ENCODE measurements around the gene NEO1.

- TF ChIP-seq, protein P1, sequence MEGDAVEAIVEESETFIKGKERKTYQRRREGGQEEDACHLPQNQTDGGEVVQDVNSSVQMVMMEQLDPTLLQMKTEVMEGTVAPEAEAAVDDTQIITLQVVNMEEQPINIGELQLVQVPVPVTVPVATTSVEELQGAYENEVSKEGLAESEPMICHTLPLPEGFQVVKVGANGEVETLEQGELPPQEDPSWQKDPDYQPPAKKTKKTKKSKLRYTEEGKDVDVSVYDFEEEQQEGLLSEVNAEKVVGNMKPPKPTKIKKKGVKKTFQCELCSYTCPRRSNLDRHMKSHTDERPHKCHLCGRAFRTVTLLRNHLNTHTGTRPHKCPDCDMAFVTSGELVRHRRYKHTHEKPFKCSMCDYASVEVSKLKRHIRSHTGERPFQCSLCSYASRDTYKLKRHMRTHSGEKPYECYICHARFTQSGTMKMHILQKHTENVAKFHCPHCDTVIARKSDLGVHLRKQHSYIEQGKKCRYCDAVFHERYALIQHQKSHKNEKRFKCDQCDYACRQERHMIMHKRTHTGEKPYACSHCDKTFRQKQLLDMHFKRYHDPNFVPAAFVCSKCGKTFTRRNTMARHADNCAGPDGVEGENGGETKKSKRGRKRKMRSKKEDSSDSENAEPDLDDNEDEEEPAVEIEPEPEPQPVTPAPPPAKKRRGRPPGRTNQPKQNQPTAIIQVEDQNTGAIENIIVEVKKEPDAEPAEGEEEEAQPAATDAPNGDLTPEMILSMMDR (IDR thresholded peaks at IDR 0.05; ENCODE audit: borderline replicate concordance, extremely low read depth, low read length, poor library complexity, severe bottlenecking): no peak
- no peak for TF ChIP-seq EZH2 (IDR thresholded peaks at IDR 0.05; ENCODE audit: borderline replicate concordance, low read depth, low read length, severe bottlenecking)
Measured at GRCh38 chr15:73286311-73286710, 234.0 kb downstream of the NEO1 start.
